Ascending aorta (tissue), 2 donors: ENCODE data around the gene IFNL4. TPM values are rescaled to one million over a fixed set of nuclear protein-coding genes. Genes with fewer than 3 reads are reported as not detected.

Experiments
- DNase-seq, 2 donors: peaks; one replicate each; pipeline ENCODE4 v3.0.0-alpha.2; 2019; ENCODE audit warnings: low spot score in 2 of 2
- H3K27ac ChIP-seq, 2 donors: fragments of 200-600 bp; sonication (generic); one replicate each; pipeline ENCODE4 v1.5.1; 2016 to 2017; ENCODE audit warnings: mild to moderate bottlenecking in 1 of 2
- H3K27me3 ChIP-seq: fragments of 200-600 bp; sonication (generic); one replicate; pipeline ENCODE4 v1.5.1; 2017
- H3K36me3 ChIP-seq, 2 donors: fragments of 200-600 bp; sonication (generic); one replicate each; pipeline ENCODE4 v1.5.1; 2016
- H3K4me1 ChIP-seq, 2 donors: fragments of 200-600 bp; sonication (generic); one replicate each; pipeline ENCODE4 v1.5.1; 2016 to 2017; ENCODE audit warnings: mild to moderate bottlenecking in 1 of 2
- H3K4me3 ChIP-seq, 2 donors: fragments of 200-600 bp; sonication (generic); one replicate each; pipeline ENCODE4 v1.5.1; 2016 to 2017; ENCODE audit warnings: mild to moderate bottlenecking in 1 of 2
- H3K9me3 ChIP-seq, 2 donors: fragments of 200-600 bp; sonication (generic); one replicate each; pipeline ENCODE4 v1.5.1; 2016
- intact Hi-C: fragments of 100-400 bp; cut with DNase I; formaldehyde crosslinking; loops from one replicate; pipeline ENCODE4 v1.15.1; 2023
- total RNA-seq: library from RNA; depleted of rRNA; stranded (reverse); fragments of >200 nt; gene quantifications from one replicate; pipeline ENCODE4 v1.1.0, GENCODE V29; 2016
- TF ChIP-seq, protein P1 (sequence below), 3 experiments: fragments of 200-600 bp in 2 of 3; fragments of 450-650 bp in 1 of 3; sonication (generic) in 2 of 3; IDR thresholded peaks; one replicate each; pipeline ENCODE4 v1.5.1; 2016 to 2019; ENCODE audit warnings: antibody characterized with exemption in 3 of 3, mild to moderate bottlenecking in 1 of 3, moderate library complexity in 1 of 3

Gene IFNL4
- total RNA-seq, 1 donor from 2014 or later = not detected

DNA sequence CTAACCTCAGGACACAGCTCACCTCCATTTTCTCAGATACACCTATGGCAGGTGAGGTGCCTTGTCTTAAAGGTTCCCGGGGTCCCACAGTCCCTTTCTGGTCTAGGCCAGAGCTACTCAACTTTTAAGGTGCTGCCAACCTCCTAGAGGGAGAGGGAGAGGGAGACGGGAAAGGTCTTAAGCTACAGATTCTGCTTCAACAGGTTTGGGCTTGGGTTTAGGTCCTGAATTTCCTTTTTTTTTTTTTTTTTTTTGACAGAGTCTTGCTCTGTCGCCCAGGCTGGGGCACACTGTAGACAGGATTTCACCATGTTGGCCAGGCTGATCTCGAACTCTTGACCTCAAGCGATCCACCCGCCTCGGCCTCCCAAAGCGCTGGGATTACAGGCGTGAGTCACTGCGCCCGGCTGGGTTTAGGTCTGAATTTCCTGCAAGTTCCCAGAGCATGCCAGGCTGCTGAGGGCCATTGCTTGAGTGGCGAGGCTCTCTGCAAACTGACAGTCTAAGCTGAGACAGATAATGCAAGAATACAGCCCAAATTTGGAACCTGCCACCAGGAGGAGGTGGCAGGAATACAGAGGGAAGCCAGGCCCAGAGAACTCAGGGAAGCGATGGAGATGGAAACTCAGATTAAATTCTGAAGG, 36.8 kb downstream of the IFNL4 start:
- Histone ChIP-seq H3K4me3 (no peak overlapping the region), H3K27ac (no peak overlapping the region), H3K4me1 (no peaks in the 10 kb centered on the region), H3K36me3 (no peaks in the 10 kb centered on the region), H3K27me3 (no peaks in the 10 kb centered on the region), H3K9me3 (peaks cover 0 to 4% of the 10 kb centered on the region in 2 donors)
- no peak for DNase-seq
- TF ChIP-seq, protein P1, sequence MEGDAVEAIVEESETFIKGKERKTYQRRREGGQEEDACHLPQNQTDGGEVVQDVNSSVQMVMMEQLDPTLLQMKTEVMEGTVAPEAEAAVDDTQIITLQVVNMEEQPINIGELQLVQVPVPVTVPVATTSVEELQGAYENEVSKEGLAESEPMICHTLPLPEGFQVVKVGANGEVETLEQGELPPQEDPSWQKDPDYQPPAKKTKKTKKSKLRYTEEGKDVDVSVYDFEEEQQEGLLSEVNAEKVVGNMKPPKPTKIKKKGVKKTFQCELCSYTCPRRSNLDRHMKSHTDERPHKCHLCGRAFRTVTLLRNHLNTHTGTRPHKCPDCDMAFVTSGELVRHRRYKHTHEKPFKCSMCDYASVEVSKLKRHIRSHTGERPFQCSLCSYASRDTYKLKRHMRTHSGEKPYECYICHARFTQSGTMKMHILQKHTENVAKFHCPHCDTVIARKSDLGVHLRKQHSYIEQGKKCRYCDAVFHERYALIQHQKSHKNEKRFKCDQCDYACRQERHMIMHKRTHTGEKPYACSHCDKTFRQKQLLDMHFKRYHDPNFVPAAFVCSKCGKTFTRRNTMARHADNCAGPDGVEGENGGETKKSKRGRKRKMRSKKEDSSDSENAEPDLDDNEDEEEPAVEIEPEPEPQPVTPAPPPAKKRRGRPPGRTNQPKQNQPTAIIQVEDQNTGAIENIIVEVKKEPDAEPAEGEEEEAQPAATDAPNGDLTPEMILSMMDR (IDR thresholded peaks at IDR 0.05) = no peak
- intact Hi-C loops = no loop called here

DNA sequence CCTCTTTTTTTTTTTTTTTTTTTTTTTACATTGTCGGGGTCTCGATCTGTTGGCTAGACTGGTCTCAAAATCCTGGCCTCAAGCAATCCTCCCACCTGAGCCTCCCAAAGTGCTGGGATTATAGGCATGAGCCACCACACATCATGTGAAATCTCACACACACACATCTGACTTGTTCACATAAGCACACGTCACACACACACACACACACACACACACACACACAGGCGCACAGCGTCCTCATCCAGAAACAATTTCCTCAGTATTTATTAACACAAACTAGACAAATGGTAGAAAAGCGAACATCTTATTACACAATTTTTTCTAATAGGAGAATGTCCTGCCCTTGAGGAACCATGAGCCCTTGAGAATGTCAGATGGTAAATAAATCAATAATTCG, 39.5 kb downstream of the IFNL4 start:
- DNase-seq = no peak
- Histone ChIP-seq H3K9me3 (no peaks in the 10 kb centered on the region), H3K36me3 (no peaks in the 10 kb centered on the region), H3K27ac (no peak overlapping the region), H3K27me3 (no peaks in the 10 kb centered on the region), H3K4me1 (no peaks in the 10 kb centered on the region), H3K4me3 (no peak overlapping the region)
- intact Hi-C loops = no loop called here
- TF ChIP-seq, protein P1 (IDR thresholded peaks at IDR 0.05) = no peak

GRCh38 chr19:39208175-39208795, 40.4 kb downstream of the IFNL4 start:
- TF ChIP-seq, protein P1 (IDR thresholded peaks at IDR 0.05) = no peak
- Histone ChIP-seq H3K27me3 (peaks cover 8% of the 10 kb centered on the region), H3K9me3 (no peaks in the 10 kb centered on the region), H3K36me3 (no peaks in the 10 kb centered on the region), H3K4me3 (no peak overlapping the region), H3K4me1 (no peaks in the 10 kb centered on the region), H3K27ac (no peak overlapping the region)
- DNase-seq = no peak
- intact Hi-C loops = no loop called here

DNA sequence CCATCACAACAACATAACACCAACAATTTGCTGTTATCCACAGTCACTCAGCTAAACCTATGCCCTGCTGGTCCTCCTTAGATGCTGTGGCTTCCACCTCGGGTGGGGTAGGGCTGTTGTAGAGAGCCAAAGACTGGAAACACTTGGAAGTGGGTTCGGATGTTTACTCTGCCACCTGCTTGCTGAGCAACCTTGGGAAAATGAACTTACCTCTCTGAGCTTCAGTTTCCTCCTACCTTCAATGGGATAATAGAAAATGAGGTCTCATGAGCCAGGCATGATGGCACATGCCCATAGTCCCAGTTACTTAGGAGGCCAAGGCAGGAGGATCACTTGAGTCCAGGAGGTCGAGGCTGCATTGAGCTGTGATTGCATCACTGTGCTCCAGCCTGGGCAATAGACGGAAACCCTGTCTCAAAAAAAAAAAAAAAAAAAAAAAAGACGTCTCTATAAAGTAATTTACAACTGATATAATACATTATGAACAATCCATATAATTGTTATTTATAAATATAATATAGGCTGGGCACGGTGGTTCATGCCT, 41.3 kb downstream of the IFNL4 start:
- peaks cover 8% of the 10 kb centered on the region for H3K27me3 ChIP-seq
- intact Hi-C loops = no loop called here
- no peak for DNase-seq

GRCh38 chr19:39206122-39206521, 42.5 kb downstream of the IFNL4 start:
- H3K4me1 ChIP-seq = no peaks in the 10 kb centered on the region
- intact Hi-C loops = no loop called here
- H3K9me3 ChIP-seq = no peaks in the 10 kb centered on the region
- no peak overlapping the region for H3K27ac ChIP-seq
- TF ChIP-seq, protein P1 (IDR thresholded peaks at IDR 0.05) = no peak
- no peaks in the 10 kb centered on the region for H3K36me3 ChIP-seq
- peaks cover 8% of the 10 kb centered on the region for H3K27me3 ChIP-seq
- no peak for DNase-seq
- H3K4me3 ChIP-seq = no peak overlapping the region

More for the DNA sequence above, 41.3 kb downstream of the IFNL4 start:
- H3K27ac ChIP-seq = no peak overlapping the region
- H3K36me3 ChIP-seq = no peaks in the 10 kb centered on the region
- no peaks in the 10 kb centered on the region for H3K4me1 ChIP-seq
- no peaks in the 10 kb centered on the region for H3K9me3 ChIP-seq
- H3K4me3 ChIP-seq = no peak overlapping the region
- TF ChIP-seq, protein P1 (IDR thresholded peaks at IDR 0.05) = no peak
